MG63 (cell line): Measurements from ENCODE around the gene ERMAP. TPM values are rescaled to one million over a fixed set of nuclear protein-coding genes. Genes with fewer than 3 reads are reported as not detected.
"Not testable (repeated sequence)": the region's sequence is repeated elsewhere in the genome, so short reads cannot be mapped to it uniquely, and the experiment has no call there.

ENCODE experiments used
- DNase-seq: peaks from one replicate; pipeline ENCODE4 v3.0.0-alpha.2; 2020
- H3K27me3 ChIP-seq: fragments of 250-450 bp; sonication (Bioruptor Pico); 2 replicates; pipeline ENCODE4 v1.5.1; 2020; ENCODE audit warnings: mild to moderate bottlenecking, moderate library complexity
- H3K36me3 ChIP-seq: fragments of 250-450 bp; sonication (Bioruptor Pico); 2 replicates; pipeline ENCODE4 v1.5.1; 2020; ENCODE audit warnings: mild to moderate bottlenecking, moderate library complexity
- H3K4me3 ChIP-seq: fragments of 250-450 bp; sonication (Bioruptor Pico); 2 replicates; pipeline ENCODE4 v1.5.1; 2020; ENCODE audit warnings: mild to moderate bottlenecking, moderate library complexity
- H3K9me3 ChIP-seq: fragments of 250-450 bp; sonication (Bioruptor Pico); 2 replicates; pipeline ENCODE4 v1.5.1; 2020; ENCODE audit warnings: mild to moderate bottlenecking, moderate library complexity
- total RNA-seq: library from RNA; depleted of rRNA; stranded (reverse); fragments of >200 nt; shearing (Covaris generic); gene quantifications from 2 replicates; pipeline ENCODE4 v1.2.3, GENCODE V29; 2014; ENCODE audit warnings: low replicate concordance

ERMAP gene
- total RNA-seq, 1 experiment from 2014 or later: 10.3 TPM

- no peaks in the 10 kb centered on the region for H3K9me3 ChIP-seq
- no peak overlapping the region for H3K4me3 ChIP-seq
- H3K36me3 ChIP-seq: no peaks in the 10 kb centered on the region
- H3K27me3 ChIP-seq: no peaks in the 10 kb centered on the region
- DNase-seq: no peak
Observed at GRCh38 chr1:42797414-42797813, 19.5 kb upstream of the ERMAP start.

DNA sequence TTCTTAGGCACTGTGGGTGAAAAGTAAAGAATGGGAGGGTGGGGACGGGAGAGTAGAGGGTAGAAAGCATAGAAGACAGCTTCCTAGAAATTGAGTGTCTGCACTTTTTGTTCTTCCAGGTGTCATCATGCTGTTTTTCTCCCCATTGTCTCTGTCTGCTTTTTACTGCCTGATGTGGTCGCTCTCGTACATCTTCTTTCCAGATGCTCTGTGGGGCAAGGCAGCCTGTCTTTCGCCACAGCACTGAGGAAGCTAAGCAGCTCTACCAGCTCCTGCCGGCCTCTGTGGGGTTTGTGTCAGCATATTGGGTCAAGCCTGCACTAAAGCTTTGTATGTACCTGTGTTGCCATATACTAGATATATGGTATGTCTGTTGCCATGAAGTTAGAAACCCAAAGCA lies 18.9 kb upstream of the ERMAP start:
- H3K9me3 ChIP-seq: no peaks in the 10 kb centered on the region
- no peaks in the 10 kb centered on the region for H3K36me3 ChIP-seq
- no peak for DNase-seq
- no peaks in the 10 kb centered on the region for H3K27me3 ChIP-seq
- no peak overlapping the region for H3K4me3 ChIP-seq

DNA sequence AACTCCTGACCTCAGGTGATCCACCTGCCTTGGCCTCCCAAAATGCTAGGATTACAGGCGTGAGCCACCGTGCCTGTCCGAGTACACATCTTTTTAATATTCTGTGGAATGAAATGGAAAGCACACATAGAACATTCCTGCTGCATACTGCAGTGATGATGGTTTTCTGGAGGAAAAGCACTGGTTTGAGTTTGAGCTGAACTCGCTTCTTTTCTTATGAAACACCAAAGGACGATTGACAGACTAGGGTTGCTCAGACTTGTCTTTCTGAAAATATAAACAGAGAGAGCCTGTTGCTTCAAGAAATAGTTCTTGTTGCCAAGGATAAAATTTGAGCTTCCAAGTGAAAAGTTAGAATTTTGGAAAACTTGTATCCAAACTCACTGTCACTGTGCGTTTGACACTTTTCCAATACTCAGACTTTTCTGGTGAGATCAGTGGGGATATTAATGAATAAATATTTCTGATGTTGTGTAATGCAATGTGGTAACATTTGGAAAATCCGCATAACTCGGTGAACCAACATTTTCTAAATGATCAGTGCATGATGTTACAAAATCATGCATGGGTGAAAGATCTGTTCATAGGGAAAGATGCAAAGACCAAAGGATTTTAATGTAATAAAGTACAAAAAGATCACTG lies 15.0 kb upstream of the ERMAP start:
- Histone ChIP-seq H3K27me3 (no peaks in the 10 kb centered on the region), H3K9me3 (peaks cover 5% of the 10 kb centered on the region; the same call in 1 of the 2 replicates), H3K36me3 (no peaks in the 10 kb centered on the region), H3K4me3 (no peak overlapping the region)
- DNase-seq: no peak

GRCh38 chr1:42806171-42806570 lies 10.8 kb upstream of the ERMAP start:
- no peak overlapping the region for H3K4me3 ChIP-seq
- H3K36me3 ChIP-seq: no peaks in the 10 kb centered on the region
- H3K27me3 ChIP-seq: no peaks in the 10 kb centered on the region
- H3K9me3 ChIP-seq: peaks cover 5% of the 10 kb centered on the region; the same call in 1 of the 2 replicates
- DNase-seq: no peak

- no peak overlapping the region for H3K4me3 ChIP-seq
- no peaks in the 10 kb centered on the region for H3K36me3 ChIP-seq
- H3K9me3 ChIP-seq: peaks cover 5% of the 10 kb centered on the region; the same call in 1 of the 2 replicates
- H3K27me3 ChIP-seq: no peaks in the 10 kb centered on the region
- DNase-seq: no peak
Observed at GRCh38 chr1:42806593-42806992, 10.3 kb upstream of the ERMAP start.

GRCh38 chr1:42807056-42807668 lies 9.8 kb upstream of the ERMAP start:
- peaks cover 5% of the 10 kb centered on the region; the same call in 1 of the 2 replicates for H3K9me3 ChIP-seq
- DNase-seq: no peak
- H3K4me3 ChIP-seq: no peak overlapping the region
- H3K27me3 ChIP-seq: no peaks in the 10 kb centered on the region
- no peaks in the 10 kb centered on the region for H3K36me3 ChIP-seq

DNA sequence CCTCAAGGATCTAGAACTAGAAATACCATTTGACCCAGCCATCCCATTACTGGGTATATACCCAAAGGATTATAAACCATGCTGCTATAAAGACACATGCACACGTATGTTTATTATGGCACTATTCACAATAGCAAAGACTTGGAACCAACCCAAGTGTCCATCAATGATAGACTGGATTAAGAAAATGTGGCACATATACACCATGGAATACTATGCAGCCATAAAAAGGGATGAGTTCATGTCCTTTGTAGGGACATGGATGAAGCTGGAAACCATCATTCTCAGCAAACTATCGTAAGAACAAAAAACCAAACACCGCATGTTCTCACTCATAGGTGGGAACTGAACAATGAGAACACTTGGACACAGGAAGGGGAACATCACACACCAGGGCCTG lies 2.1 kb upstream of the ERMAP start:
- not testable (repeated sequence) for DNase-seq

DNA sequence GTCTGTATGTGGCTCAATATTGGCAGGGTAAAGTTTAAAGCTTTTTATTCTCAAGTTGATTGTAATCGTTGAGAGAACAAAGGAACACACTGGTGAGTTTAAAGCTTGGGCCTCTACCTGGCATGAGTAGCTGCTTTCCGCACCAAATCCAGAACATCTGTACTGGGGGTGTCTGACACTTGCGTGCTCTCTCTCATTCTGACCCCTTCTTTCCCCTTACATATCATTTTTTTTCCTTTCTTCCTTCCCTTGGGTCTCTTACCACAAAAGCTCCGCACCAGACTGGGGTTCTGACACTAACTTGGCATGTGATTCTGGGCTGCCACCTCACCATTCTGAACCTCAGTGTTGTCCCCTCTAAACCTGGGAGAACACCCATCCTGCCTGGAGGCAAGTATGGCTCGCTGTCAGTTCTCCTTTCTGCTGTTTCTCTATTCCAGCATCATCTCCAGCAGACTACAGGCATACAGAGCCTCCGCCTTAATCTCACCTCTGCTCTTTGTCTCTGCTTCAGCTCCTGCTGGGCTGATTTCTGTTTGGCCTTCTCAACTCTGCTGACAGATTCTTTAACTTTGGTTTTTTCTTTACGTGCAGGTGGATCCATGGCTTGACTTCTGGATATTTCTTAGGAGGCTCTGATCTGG lies 859 bp upstream of the ERMAP start:
- peak overlapping the region; percentile 71 for H3K4me3 ChIP-seq
- H3K9me3 ChIP-seq: no peaks in the 10 kb centered on the region
- DNase-seq: no peak
- H3K36me3 ChIP-seq: peaks cover 3% of the 10 kb centered on the region
- no peaks in the 10 kb centered on the region for H3K27me3 ChIP-seq

More for the DNA sequence above, 2.1 kb upstream of the ERMAP start:
- H3K27me3 ChIP-seq, H3K36me3 ChIP-seq, H3K4me3 ChIP-seq, H3K9me3 ChIP-seq: not testable (repeated sequence)

DNA sequence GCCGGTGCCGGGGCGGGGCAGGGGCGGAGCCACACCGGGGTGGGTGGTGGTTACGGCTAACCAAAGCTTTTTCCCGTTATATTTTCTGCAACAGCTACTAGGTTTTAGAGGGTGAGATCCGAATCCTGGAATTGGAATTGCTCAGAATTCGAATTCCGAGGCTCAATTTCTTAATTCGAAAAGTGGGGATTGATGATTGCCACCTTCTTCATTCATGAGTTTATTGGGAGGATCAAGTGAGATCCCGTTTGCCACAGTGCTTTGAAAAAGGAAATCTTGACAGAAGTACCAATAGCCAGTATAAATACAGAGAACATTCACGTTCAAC lies 482 bp downstream of the ERMAP start:
- Histone ChIP-seq H3K36me3 (peaks cover 3% of the 10 kb centered on the region), H3K9me3 (no peaks in the 10 kb centered on the region), H3K4me3 (peak overlapping the region; percentile 71), H3K27me3 (no peaks in the 10 kb centered on the region)
- no peak for DNase-seq

DNA sequence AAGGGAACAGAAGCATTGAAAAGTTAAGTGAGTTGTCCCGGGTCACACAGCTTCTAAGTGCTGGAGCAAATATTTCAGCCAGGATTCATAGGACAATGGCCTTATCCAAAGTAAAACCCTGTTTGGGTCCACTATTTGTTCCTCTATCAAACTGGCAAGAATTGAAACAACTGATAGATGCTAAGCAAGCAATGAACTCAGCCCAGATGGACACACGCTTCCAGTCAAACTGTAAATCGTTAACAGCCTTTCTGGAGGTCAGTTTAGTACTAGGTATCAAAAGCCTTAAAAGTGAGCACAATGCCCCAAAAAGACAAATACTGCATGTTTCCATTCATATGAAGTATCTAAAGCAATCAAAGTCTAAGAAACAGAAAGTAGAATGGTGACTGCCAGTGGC lies 1.1 kb downstream of the ERMAP start:
- no peaks in the 10 kb centered on the region for H3K27me3 ChIP-seq
- peak overlapping the region; percentile 71 for H3K4me3 ChIP-seq
- no peak for DNase-seq
- peaks cover 3% of the 10 kb centered on the region for H3K36me3 ChIP-seq
- no peaks in the 10 kb centered on the region for H3K9me3 ChIP-seq

DNA sequence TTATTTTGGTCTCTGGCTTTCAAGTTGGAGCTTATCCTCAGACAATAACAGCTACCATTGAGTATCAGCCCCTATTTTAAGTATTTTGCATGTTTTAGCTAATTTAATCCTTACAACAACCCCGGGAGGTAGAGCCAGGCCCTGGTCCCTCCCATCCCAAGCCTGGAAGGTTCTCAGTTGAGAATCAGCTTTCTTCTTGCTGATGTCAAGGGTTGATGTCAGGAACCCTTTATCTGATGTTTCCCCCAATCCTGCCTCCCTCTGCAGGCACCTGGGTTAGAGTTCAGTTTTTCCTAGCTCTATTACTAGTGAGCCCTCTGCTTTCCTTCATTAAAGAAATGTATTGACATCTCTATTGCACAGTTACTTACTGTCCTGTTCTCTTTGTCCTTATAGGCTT lies 3.9 kb downstream of the ERMAP start:
- Histone ChIP-seq H3K9me3 (no peaks in the 10 kb centered on the region), H3K27me3 (no peaks in the 10 kb centered on the region), H3K36me3 (no peaks in the 10 kb centered on the region), H3K4me3 (no peak overlapping the region)
- DNase-seq: no peak

GRCh38 chr1:42821690-42822089 lies 4.8 kb downstream of the ERMAP start:
- no peak for DNase-seq
- H3K27me3 ChIP-seq: no peaks in the 10 kb centered on the region
- H3K36me3 ChIP-seq: no peaks in the 10 kb centered on the region
- no peak overlapping the region for H3K4me3 ChIP-seq
- H3K9me3 ChIP-seq: no peaks in the 10 kb centered on the region

DNA sequence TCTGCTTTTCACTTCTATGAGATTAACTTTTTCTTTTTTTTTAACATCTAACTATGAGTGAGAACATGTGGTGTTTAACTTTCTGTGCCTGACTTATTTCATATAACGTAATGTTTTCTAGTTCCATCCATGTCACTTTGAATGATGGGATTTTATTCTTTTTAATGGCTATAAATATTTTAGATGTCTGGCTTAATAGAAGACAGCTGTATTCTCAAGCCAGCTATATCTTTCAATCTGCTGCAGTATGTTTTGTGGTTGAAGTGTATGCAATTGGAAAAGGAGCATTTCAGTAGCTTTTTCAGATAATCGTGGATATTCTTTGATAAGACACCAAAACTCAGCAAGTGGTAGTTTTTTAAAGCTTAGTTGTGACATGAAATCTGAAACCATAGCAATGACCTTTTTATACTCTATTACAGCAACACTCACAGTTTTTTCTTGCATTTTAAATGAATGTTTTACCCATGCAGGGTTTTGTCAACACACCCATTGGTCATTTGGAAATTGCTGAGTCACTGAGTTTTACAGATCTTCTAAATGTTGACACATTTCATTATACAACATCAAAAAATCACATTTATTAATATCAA lies 6.0 kb downstream of the ERMAP start:
- Histone ChIP-seq H3K9me3 (no peaks in the 10 kb centered on the region), H3K36me3 (no peaks in the 10 kb centered on the region), H3K27me3 (no peaks in the 10 kb centered on the region), H3K4me3 (no peak overlapping the region)
- DNase-seq: no peak

DNA sequence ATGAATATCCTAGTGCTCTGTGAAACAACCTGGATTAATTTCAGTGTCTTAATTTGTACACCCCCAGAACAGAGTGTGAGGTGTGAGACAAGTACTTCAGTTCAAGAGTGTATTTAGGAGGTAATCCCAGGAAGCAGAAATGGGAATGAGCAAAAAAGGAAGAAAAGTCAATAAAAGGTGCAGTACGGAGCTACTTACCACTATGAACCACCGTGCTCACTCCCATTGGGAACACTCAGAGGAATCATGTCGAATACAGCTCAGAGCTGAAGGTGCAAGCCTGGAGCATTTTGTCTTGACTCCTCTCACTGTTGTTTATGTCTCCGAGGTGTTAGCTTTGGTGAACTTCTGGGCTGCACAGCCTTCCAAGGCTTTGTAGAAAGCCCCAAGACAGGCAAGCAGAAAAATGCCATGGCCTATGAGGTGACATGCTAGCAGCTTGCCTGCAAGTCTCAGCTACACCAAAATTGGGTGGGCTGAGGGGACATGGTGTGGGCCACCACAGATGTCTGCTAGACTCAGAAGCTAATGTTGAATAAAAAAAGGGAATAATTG lies 7.6 kb downstream of the ERMAP start:
- H3K4me3 ChIP-seq: no peak overlapping the region
- H3K9me3 ChIP-seq: no peaks in the 10 kb centered on the region
- DNase-seq: no peak
- no peaks in the 10 kb centered on the region for H3K27me3 ChIP-seq
- no peaks in the 10 kb centered on the region for H3K36me3 ChIP-seq

- DNase-seq: no peak
- H3K4me3 ChIP-seq: no peak overlapping the region
- no peaks in the 10 kb centered on the region for H3K27me3 ChIP-seq
- H3K36me3 ChIP-seq: no peaks in the 10 kb centered on the region
- H3K9me3 ChIP-seq: no peaks in the 10 kb centered on the region
Observed at GRCh38 chr1:42825036-42825851, 8.3 kb downstream of the ERMAP start.

DNA sequence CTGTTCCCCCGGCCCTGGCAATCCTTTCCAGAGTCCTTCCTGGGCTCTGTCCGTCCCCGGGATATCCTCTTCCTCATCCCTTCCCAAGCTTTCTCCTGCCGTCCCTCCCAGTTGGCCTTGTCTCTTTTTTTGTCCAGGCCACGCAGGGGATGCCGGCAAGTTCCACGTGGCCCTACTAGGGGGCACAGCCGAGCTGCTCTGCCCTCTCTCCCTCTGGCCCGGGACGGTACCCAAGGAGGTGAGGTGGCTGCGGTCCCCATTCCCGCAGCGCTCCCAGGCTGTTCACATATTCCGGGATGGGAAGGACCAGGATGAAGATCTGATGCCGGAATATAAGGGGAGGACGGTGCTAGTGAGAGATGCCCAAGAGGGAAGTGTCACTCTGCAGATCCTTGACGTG lies 13.7 kb downstream of the ERMAP start:
- no peaks in the 10 kb centered on the region for H3K9me3 ChIP-seq
- no peak overlapping the region for H3K4me3 ChIP-seq
- no peaks in the 10 kb centered on the region for H3K36me3 ChIP-seq
- DNase-seq: no peak
- no peaks in the 10 kb centered on the region for H3K27me3 ChIP-seq

- DNase-seq: no peak
- Histone ChIP-seq H3K9me3 (no peaks in the 10 kb centered on the region), H3K27me3 (no peaks in the 10 kb centered on the region), H3K36me3 (no peaks in the 10 kb centered on the region), H3K4me3 (no peak overlapping the region)
Observed at GRCh38 chr1:42831273-42831672, 14.4 kb downstream of the ERMAP start.
